ENCODE results near the gene DNALI1. TPM values are rescaled to one million over a fixed set of nuclear protein-coding genes. Genes with fewer than 3 reads are reported as not detected.

Gene DNALI1
- polyA plus RNA-seq, 1 of the 3 experiments (the other 2 are of a cell fraction): 17.4 TPM

DNA sequence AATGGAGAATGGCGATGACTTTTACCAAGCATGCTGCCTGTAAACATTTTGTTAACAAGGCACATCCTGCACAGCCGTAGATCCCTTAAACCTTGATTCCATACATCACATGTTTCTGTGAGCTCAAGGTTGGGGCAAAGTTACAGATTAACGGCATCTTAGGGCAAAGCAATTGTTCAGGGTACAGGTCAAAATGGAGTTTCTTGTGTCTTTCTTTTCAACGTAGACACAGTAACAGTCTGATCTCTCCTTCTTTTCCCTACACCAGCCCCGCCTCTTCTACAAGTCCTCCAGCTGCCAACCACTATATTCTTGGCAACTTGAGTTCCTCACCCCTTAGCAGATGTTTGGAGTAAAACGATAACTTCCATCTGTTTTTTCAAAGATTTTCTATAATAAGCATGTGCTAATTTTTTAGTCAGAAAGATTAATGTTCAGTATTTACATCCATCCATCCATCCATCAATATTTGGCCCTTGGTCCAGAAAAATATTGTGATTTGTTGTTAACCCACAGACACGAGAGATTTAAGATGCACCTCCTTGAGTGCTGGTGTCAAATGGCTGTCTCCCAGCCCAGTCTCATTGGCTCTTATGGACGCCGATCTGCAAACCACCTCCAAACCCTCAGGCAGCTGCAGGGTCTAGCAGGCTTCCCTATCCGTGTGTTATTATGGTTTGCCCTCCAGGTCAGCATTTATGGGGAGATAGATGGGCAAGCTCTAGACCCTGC, 3.8 kb downstream of the DNALI1 start:
- Histone ChIP-seq H3K4me1 (ENCODE audit: control insufficient read depth in 1 of 2, insufficient read depth in 2 of 2, low read depth in 1 of 2, low read length in 1 of 2) (peaks cover 0 to 12% of the 10 kb centered on the region in 2 experiments; a peak in 1 of 4 replicates), H4K20me1 (ENCODE audit: insufficient read depth) (no peaks in the 10 kb centered on the region), H3K9me2 (no peaks in the 10 kb centered on the region), H3K79me2 (ENCODE audit: insufficient read depth) (no peaks in the 10 kb centered on the region), H3K9me3 (no peaks in the 10 kb centered on the region), H3K4me3 (ENCODE audit: low read depth in 2 of 2, low read length in 1 of 2) (no peak overlapping the region), H2AFZ (ENCODE audit: low read depth) (no peak overlapping the region), H3F3A (replicated peaks; ENCODE audit: insufficient read depth) (peaks cover 14% of the 10 kb centered on the region), H3K27ac (ENCODE audit: low read depth in 2 of 2, low read length in 1 of 2) (no peak overlapping the region), H3K9ac (no peak overlapping the region), H3K36me3 (replicated peaks in 1 of 2; ENCODE audit: control insufficient read depth in 1 of 2, insufficient read depth in 2 of 2, low read length in 1 of 2) (peaks cover 18 to 25% of the 10 kb centered on the region in 2 experiments), H3K27me3 (ENCODE audit: insufficient read depth) (no peaks in the 10 kb centered on the region), H3K4me2 (no peak overlapping the region)
- 86% methylated on average over 10 of the region's 10 CpGs for WGBS (ENCODE audit: low lambda C conversion rate)
- no peak for DNase-seq
- no peak for TF ChIP-seq EP300 (IDR thresholded peaks at IDR 0.05; ENCODE audit: borderline replicate concordance in 1 of 2, low read depth in 1 of 2, low read length in 1 of 2)
- TF ChIP-seq YY1 (IDR thresholded peaks at IDR 0.05; ENCODE audit: low read depth): no peak
- TF ChIP-seq, protein P1, sequence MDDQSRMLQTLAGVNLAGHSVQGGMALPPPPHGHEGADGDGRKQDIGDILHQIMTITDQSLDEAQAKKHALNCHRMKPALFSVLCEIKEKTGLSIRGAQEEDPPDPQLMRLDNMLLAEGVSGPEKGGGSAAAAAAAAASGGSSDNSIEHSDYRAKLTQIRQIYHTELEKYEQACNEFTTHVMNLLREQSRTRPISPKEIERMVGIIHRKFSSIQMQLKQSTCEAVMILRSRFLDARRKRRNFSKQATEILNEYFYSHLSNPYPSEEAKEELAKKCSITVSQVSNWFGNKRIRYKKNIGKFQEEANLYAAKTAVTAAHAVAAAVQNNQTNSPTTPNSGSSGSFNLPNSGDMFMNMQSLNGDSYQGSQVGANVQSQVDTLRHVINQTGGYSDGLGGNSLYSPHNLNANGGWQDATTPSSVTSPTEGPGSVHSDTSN (IDR thresholded peaks at IDR 0.05): no peak
- no peak for TF ChIP-seq MAX (IDR thresholded peaks at IDR 0.05; ENCODE audit: low read depth)
- no peak for TF ChIP-seq EZH2phosphoT487 (IDR thresholded peaks at IDR 0.05; ENCODE audit: borderline replicate concordance, low read depth)
- no peak for TF ChIP-seq TCF12 (IDR thresholded peaks at IDR 0.05)
- no peak for TF ChIP-seq RFX5 (IDR thresholded peaks at IDR 0.05; ENCODE audit: low read length)
- TF ChIP-seq CTCF (IDR thresholded peaks at IDR 0.05): no peak
- TF ChIP-seq MXI1 (IDR thresholded peaks at IDR 0.05; ENCODE audit: low read depth, low read length): no peak
- POLR2A ChIA-PET: no interaction called here
- CTCF ChIA-PET: interaction anchor here (0.6 to 1.5 kb wide), 4 partner anchors 37 to 1275 kb away, joined by 3 to 5 read pairs (median 3); no protein-coding TSS in a partner anchor

- Histone ChIP-seq H3K27ac (ENCODE audit: low read depth in 2 of 2, low read length in 1 of 2) (no peak overlapping the region; a peak in 1 of 4 replicates), H3F3A (replicated peaks; ENCODE audit: insufficient read depth) (peaks cover 21% of the 10 kb centered on the region), H3K4me1 (ENCODE audit: control insufficient read depth in 1 of 2, insufficient read depth in 2 of 2, low read depth in 1 of 2, low read length in 1 of 2) (peaks cover 0 to 9% of the 10 kb centered on the region in 2 experiments; a peak in 1 of 4 replicates), H3K36me3 (replicated peaks in 1 of 2; ENCODE audit: control insufficient read depth in 1 of 2, insufficient read depth in 2 of 2, low read length in 1 of 2) (peaks cover 27 to 34% of the 10 kb centered on the region in 2 experiments), H3K9ac (no peak overlapping the region), H3K4me2 (no peak overlapping the region), H4K20me1 (ENCODE audit: insufficient read depth) (no peaks in the 10 kb centered on the region), H3K9me2 (no peaks in the 10 kb centered on the region), H3K4me3 (ENCODE audit: low read depth in 2 of 2, low read length in 1 of 2) (no peak overlapping the region), H2AFZ (ENCODE audit: low read depth) (no peak overlapping the region), H3K27me3 (ENCODE audit: insufficient read depth) (no peaks in the 10 kb centered on the region), H3K9me3 (no peaks in the 10 kb centered on the region), H3K79me2 (ENCODE audit: insufficient read depth) (no peaks in the 10 kb centered on the region)
- 78% methylated on average over 17 of the region's 21 CpGs for WGBS (ENCODE audit: low lambda C conversion rate)
- POLR2A ChIA-PET: no interaction called here
- DNase-seq: peak; percentile 73
- CTCF ChIA-PET: interaction anchor here (0.6 to 1.6 kb wide), 13 partner anchors 11 to 1274 kb away, joined by 3 to 6 read pairs (median 3); no protein-coding TSS in a partner anchor
- TF ChIP-seq, protein P2, sequence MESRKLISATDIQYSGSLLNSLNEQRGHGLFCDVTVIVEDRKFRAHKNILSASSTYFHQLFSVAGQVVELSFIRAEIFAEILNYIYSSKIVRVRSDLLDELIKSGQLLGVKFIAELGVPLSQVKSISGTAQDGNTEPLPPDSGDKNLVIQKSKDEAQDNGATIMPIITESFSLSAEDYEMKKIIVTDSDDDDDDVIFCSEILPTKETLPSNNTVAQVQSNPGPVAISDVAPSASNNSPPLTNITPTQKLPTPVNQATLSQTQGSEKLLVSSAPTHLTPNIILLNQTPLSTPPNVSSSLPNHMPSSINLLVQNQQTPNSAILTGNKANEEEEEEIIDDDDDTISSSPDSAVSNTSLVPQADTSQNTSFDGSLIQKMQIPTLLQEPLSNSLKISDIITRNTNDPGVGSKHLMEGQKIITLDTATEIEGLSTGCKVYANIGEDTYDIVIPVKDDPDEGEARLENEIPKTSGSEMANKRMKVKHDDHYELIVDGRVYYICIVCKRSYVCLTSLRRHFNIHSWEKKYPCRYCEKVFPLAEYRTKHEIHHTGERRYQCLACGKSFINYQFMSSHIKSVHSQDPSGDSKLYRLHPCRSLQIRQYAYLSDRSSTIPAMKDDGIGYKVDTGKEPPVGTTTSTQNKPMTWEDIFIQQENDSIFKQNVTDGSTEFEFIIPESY (IDR thresholded peaks at IDR 0.05; ENCODE audit: borderline replicate concordance, low read depth): no peak
- TF ChIP-seq TAF1 (IDR thresholded peaks at IDR 0.05; ENCODE audit: borderline replicate concordance, low read depth, low read length) (no peak), IRF3 (IDR thresholded peaks at IDR 0.05; ENCODE audit: low read depth, low read length) (no peak), EP300 (IDR thresholded peaks at IDR 0.05; ENCODE audit: borderline replicate concordance in 1 of 2, low read depth in 1 of 2, low read length in 1 of 2) (no peak), JUND (IDR thresholded peaks at IDR 0.05) (no peak), MXI1 (IDR thresholded peaks at IDR 0.05; ENCODE audit: low read depth, low read length) (no peak), FOSL2 (IDR thresholded peaks at IDR 0.05; ENCODE audit: borderline replicate concordance, low read depth) (no peak), CHD2 (IDR thresholded peaks at IDR 0.05; ENCODE audit: low read length, partially characterized antibody) (no peak), SIN3A (IDR thresholded peaks at IDR 0.05; ENCODE audit: borderline replicate concordance, low read depth, low read length) (no peak), RAD21 (IDR thresholded peaks at IDR 0.05; ENCODE audit: low read length) (peak; percentile 69)
Measured at GRCh38 chr1:37561133-37562132, 4.7 kb downstream of the DNALI1 start.

All from SK-N-SH (cell line).